Testis (tissue), 2 donors: ENCODE data around the gene DOC2A.

Experiments
- CTCF ChIP-seq, 3 experiments: fragments of 450-650 bp in 2 of 3; fragments of 200-600 bp in 1 of 3; sonication (generic) in 1 of 3; IDR thresholded peaks; one replicate each; pipeline ENCODE4 v1.5.1; 2016 to 2019; ENCODE audit warnings: antibody characterized with exemption in 3 of 3, mild to moderate bottlenecking in 2 of 3, moderate library complexity in 1 of 3
- POLR2A ChIP-seq: fragments of 450-650 bp; IDR thresholded peaks from one replicate; pipeline ENCODE4 v1.6.1; 2017; ENCODE audit warnings: antibody characterized with exemption, mild to moderate bottlenecking, moderate library complexity

DNA sequence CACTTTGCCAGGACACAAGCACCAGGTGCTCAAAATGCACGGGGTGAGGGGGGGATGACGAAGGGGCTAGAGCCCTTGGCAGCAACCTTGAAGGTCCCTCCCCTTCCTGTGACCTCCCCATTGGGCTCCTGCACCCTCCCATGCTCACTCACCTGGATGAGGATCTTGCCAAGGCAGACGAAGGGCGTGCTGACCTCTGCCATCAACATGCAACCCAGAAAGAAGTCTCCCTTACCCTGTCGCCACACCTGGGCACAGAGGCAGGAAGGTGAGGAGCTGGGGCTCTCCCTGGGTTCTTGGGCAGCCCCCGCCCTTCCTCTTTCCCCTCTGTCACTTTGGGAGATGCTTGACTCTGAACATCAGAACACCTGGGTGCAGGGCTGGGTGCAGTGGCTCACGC, 14.7 kb upstream of the DOC2A start:
- TF ChIP-seq CTCF (IDR thresholded peaks at IDR 0.05) (no peak), POLR2A (no peak)
